Forelimb muscle (tissue), 1 donor: ENCODE results near the gene FKBP1A. TPM values are rescaled to one million over a fixed set of nuclear protein-coding genes. Genes with fewer than 3 reads are reported as not detected.
"Not testable (repeated sequence)": the region's sequence is repeated elsewhere in the genome, so short reads cannot be mapped to it uniquely, and the experiment has no call there.

Experiments used
- DNase-seq: peaks from one replicate; pipeline ENCODE4 v3.0.0-alpha.2; 2013; ENCODE audit warnings: low read depth
- polyA plus RNA-seq: library from polyadenylated mRNA; unstranded; fragments of 120-200 nt; gene quantifications from one replicate; pipeline ENCODE4 v1.2.1, GENCODE V29; 2013; ENCODE audit not compliant: insufficient read length

FKBP1A gene
- polyA plus RNA-seq, 1 donor = 240 TPM

- DNase-seq = no peak
Measured at GRCh38 chr20:1417273-1417672, 24.4 kb upstream of the FKBP1A start.

- no peak for DNase-seq
Measured at GRCh38 chr20:1415667-1416468, 23.0 kb upstream of the FKBP1A start.

GRCh38 chr20:1414982-1415381 lies 22.1 kb upstream of the FKBP1A start:
- DNase-seq = no peak

GRCh38 chr20:1405801-1406200 lies 12.9 kb upstream of the FKBP1A start:
- no peak for DNase-seq

GRCh38 chr20:1403624-1404023 lies 10.8 kb upstream of the FKBP1A start:
- no peak for DNase-seq

GRCh38 chr20:1402149-1402548 lies 9.3 kb upstream of the FKBP1A start:
- no peak for DNase-seq

GRCh38 chr20:1401451-1401907 lies 8.6 kb upstream of the FKBP1A start:
- no peak for DNase-seq

GRCh38 chr20:1399678-1400366 lies 7.0 kb upstream of the FKBP1A start:
- DNase-seq = not testable (repeated sequence)

GRCh38 chr20:1398185-1398584 lies 5.3 kb upstream of the FKBP1A start:
- DNase-seq = not testable (repeated sequence)

- DNase-seq = no peak
Measured at GRCh38 chr20:1397710-1398109, 4.9 kb upstream of the FKBP1A start.

- DNase-seq = no peak
Measured at GRCh38 chr20:1396702-1397101, 3.8 kb upstream of the FKBP1A start.

- DNase-seq = no peak
Measured at GRCh38 chr20:1396264-1396663, 3.4 kb upstream of the FKBP1A start.

GRCh38 chr20:1394686-1395085 lies 1.8 kb upstream of the FKBP1A start:
- DNase-seq = no peak

- DNase-seq = no peak
Measured at GRCh38 chr20:1393507-1393882, 641 bp upstream of the FKBP1A start.

GRCh38 chr20:1392443-1392692 lies 486 bp downstream of the FKBP1A start:
- no peak for DNase-seq

- no peak for DNase-seq
Measured at GRCh38 chr20:1391640-1392442, 1.0 kb downstream of the FKBP1A start.

- no peak for DNase-seq
Measured at GRCh38 chr20:1390581-1391403, 2.1 kb downstream of the FKBP1A start.

- DNase-seq = no peak
Measured at GRCh38 chr20:1389703-1390580, 2.9 kb downstream of the FKBP1A start.

GRCh38 chr20:1388741-1389483 lies 3.9 kb downstream of the FKBP1A start:
- no peak for DNase-seq

GRCh38 chr20:1388253-1388652 lies 4.6 kb downstream of the FKBP1A start:
- DNase-seq = no peak
